Choroid plexus epithelial cell (primary cell): ENCODE results near the gene CNDP1.

Experiments used
- DNase-seq: peaks from one replicate; pipeline ENCODE4 v3.0.0-alpha.2; 2010; ENCODE audit warnings: low read depth
- H3K4me3 ChIP-seq: 2 replicates; pipeline ENCODE4 v1.5.1; 2011; ENCODE audit warnings: low read depth, mild to moderate bottlenecking, control low read depth, low read length, moderate library complexity
- TF ChIP-seq, protein P1 (sequence below): conservative IDR thresholded peaks from 2 replicates; pipeline ENCODE4 v1.5.1; 2011; ENCODE audit warnings: low read depth, mild to moderate bottlenecking, control low read depth, inconsistent platforms, low read length, moderate library complexity

The CNDP1 gene

DNA sequence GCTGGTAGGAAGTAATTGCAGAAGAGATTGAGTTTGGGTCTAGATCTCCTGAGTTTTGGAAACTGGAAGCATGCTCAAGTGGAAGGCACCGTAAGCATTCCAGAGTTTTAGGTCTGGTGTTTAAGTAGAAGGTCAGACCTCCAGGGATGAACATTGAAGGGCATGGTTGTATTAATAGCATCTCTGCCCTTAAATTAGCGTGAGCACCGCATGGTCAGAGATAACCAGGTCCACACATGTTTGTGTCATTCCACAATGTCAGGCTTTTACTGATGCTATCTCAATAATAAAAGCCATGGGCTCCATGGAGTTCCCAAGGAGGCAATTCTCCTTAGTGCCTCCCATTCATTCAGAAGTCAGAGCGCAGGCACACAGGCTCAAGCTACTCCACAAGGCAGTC, 35.1 kb downstream of the CNDP1 start:
- DNase-seq, result no peak
- H3K4me3 ChIP-seq, result no peak overlapping the region
- TF ChIP-seq, protein P1, sequence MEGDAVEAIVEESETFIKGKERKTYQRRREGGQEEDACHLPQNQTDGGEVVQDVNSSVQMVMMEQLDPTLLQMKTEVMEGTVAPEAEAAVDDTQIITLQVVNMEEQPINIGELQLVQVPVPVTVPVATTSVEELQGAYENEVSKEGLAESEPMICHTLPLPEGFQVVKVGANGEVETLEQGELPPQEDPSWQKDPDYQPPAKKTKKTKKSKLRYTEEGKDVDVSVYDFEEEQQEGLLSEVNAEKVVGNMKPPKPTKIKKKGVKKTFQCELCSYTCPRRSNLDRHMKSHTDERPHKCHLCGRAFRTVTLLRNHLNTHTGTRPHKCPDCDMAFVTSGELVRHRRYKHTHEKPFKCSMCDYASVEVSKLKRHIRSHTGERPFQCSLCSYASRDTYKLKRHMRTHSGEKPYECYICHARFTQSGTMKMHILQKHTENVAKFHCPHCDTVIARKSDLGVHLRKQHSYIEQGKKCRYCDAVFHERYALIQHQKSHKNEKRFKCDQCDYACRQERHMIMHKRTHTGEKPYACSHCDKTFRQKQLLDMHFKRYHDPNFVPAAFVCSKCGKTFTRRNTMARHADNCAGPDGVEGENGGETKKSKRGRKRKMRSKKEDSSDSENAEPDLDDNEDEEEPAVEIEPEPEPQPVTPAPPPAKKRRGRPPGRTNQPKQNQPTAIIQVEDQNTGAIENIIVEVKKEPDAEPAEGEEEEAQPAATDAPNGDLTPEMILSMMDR, result no peak

DNA sequence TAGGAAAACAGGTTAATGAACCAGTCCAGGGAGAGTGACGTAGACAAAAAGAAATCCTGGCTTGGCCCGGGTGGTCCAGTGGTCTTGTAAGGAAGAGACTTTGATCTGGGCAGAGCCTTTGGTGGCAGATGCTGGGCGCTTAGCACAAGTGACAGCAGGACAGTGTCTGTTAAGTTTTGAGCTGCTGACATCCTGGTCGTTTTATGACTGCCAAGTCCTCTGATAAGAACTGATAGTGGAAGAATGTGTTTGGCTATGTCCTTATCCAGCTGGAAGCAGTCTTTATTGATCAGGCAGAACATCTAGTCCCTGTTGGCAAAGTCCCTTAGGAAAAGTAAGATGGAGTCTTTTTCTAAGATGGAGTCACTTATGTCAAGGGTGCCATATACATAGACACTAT, 36.0 kb downstream of the CNDP1 start:
- TF ChIP-seq, protein P1, result no peak
- H3K4me3 ChIP-seq, result no peak overlapping the region
- no peak for DNase-seq

DNA sequence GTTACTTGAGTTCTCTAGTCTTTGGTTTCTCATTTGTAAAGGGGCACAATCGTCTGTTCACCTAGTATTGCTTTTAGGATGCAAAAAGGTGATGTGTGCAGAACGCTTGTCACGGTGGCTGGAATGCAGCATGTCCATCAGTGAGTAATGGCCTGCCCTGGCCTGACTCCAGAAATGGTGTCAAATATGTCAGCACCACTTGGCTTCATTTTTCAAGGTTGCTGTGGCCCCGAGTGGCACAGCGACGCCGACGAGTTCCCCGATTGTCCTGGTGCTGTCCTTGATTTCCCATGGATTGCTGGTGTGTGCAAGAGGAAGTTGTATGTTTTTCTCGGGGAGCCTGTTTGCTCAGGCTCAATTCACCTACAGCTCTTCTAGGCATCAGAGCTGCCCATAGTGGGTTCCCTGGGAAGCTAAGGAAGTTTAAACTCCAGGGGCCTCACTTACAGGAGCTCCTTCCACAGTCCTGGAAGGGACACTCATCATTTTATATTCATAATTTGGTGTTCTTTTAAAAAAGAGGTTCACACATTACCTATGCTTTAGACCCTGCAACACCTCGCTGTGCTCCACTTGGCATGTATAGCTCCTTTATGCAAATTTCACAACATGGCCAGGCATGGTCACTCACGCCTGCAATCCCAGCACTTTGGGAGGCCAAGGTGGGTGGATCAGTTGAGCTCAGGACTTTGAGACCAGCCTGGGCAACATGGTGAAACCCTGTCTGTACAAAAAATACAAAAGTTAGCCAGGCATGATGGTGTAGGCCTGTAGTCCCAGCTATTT, 37.8 kb downstream of the CNDP1 start:
- no peak for DNase-seq
- no peak overlapping the region for H3K4me3 ChIP-seq
- TF ChIP-seq, protein P1, result no peak

DNA sequence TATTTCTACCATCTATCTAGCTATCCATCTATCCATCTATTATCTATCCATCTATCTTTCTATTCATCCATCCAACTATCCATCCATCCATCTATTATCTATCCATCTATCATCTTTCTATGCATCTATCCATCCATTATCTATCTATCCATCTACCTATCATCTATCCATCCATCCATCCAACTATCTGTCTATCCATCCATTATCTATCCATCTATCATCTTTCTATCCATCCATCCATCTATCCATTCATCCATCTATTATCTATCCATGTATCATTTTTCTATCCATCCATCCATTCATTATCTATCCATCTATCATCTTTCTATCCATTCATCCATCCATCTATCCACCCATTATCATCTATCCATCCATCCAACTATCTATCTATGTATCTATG, 38.8 kb downstream of the CNDP1 start:
- no peak for DNase-seq
- no peak overlapping the region for H3K4me3 ChIP-seq
- TF ChIP-seq, protein P1, result no peak

DNA sequence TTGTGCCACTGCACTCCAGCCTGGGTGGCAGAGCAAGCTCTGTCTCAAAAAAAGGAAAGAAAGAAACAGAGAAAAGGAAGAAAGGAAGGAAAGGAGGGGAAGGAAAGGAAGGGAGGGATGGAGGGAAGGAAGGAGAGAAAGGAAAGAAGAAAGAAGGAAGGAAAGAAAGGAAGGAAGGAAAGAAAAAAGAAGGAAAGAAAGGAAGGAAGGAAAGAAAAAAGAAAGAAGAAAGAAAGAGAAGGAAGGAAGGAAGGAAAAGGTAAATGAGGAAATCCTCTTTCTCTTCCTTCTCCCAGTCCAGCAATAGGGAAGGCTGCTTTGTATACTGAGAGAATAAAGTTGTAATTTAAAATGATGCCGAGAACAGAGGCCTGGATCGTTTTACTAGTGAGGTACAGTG, 40.6 kb downstream of the CNDP1 start:
- no peak overlapping the region for H3K4me3 ChIP-seq
- TF ChIP-seq, protein P1, result no peak
- DNase-seq, result no peak

DNA sequence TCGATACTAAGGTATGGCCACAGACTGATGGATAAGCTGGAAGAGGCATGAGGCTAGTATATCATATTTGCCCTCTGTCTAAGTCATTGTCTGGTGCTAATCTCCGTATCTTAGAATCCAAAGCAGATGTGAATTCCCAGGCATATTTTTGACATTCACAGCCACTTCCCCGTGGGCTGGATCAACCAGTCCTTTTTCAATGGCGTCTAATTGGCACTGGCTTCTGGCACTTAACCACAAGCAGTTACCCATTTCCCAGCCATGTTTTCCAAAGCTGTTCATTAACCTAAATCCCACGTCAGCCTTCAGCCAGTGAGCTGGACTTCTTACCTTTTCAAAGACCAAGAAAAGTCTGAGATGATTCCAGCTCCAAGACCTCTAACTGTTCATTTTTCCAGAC, 42.7 kb downstream of the CNDP1 start:
- H3K4me3 ChIP-seq, result no peak overlapping the region
- TF ChIP-seq, protein P1, result no peak
- DNase-seq, result no peak

DNA sequence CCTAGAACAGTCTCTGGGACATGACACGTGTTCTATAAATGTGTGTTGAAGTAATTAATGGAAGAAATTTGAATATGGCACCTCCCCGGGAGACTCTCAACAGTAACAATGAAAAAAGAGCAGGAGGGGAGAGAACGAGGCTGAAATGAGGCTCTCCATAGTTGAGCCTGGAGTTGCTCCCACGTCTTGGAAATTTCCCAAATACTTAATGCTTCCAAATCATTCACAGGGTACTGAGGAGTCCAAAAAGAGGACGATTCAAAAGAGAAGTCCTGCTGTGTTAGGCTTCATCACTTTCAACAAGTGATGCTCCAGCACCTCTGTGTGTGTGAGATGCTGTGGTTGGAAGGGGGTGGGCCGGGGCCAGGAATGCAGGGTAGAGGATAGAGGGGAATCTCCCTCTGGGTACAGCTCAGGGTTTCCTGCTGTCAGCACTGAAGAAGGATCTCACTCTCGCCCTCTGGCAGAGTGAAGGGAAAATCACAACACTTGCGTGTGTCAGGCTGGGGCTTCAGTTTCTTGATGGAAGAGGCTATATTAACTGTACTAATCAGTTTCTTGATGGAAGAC, 45.3 kb downstream of the CNDP1 start:
- TF ChIP-seq, protein P1, result no peak
- DNase-seq, result peak; percentile 20
- no peak overlapping the region for H3K4me3 ChIP-seq
